ENCODE results near the gene NPFFR1.

DNA sequence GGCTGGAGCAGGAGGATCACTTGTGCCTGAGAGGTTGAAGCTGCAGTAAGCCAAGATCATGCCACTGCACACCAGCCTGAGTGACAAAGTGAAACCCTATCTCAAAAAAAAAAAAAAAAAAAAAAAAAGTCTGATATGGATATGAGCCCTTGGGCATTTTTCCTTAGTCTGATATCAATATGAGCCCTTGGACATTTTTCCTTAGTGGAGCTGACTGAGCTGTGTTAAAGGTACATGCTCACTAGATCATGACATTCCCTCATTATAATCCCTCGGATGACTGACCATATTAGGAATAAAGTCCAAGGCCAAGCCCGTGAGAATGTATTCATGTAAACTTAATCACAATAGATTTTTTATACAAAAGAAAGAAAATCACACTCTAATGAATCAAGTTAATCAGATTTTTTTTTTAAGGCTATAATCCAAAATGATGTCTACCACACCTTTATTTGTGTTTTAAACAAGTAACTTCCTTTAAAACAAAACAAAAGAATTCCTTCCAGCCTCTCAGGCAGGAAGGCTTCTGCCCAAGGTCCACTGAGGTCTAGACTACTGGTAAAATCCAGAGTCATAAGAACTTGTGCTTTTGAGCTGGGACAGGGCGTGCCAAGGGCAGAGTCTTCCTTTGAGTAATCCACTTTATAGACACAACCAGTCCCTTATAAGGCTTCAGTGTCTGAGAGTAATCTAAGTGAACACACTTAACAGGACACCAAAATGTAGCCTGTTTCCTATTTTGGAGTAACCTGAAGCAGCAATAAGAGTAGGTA, 56.1 kb downstream of the NPFFR1 start:
- TF ChIP-seq CTCF (IDR thresholded peaks at IDR 0.05) (no peak), POLR2AphosphoS5 (IDR thresholded peaks at IDR 0.05) (peak in 1 of 2 donors; percentile 39), POLR2A (IDR thresholded peaks at IDR 0.05; ENCODE audit: low read depth) (no peak)

Data from esophagus muscularis mucosa (tissue), 3 donors.